GM13977 (cell line): ENCODE results near the gene NECAB3.

Experiments used
- DNase-seq: peaks from one replicate; pipeline ENCODE4 v3.0.0; 2012; ENCODE audit warnings: low spot score
- CTCF ChIP-seq: IDR thresholded peaks from 2 replicates; pipeline ENCODE4 v1.5.1; 2012; ENCODE audit warnings: mild to moderate bottlenecking, control low read depth; ENCODE audit not compliant: insufficient read depth; ENCODE audit errors: extremely low read depth, missing control alignments
- in situ Hi-C: fragments of 300-500 bp; cut with MboI; formaldehyde crosslinking; loops from one replicate; pipeline ENCODE4 v1.12.0; 2022; ENCODE audit warnings: low sequenced_read_pairs, low pct_unique_long_range_greater_than_20kb, mixed read lengths, inconsistent platforms; ENCODE audit not compliant: unreplicated experiment

The NECAB3 gene

GRCh38 chr20:33668466-33669155 is 5.6 kb downstream of the NECAB3 start:
- TF ChIP-seq CTCF, result no peak
- DNase-seq, result no peak
- in situ Hi-C loops, result no loop called here

GRCh38 chr20:33667676-33668465 is 6.4 kb downstream of the NECAB3 start:
- peak; percentile 99 for TF ChIP-seq CTCF
- in situ Hi-C loops, result no loop called here

GRCh38 chr20:33667245-33667675 is 7.0 kb downstream of the NECAB3 start:
- peak; percentile 21 for TF ChIP-seq CTCF
- DNase-seq, result no peak
- in situ Hi-C loops, result no loop called here

More at GRCh38 chr20:33667676-33668465, 6.4 kb downstream of the NECAB3 start:
- DNase-seq, result peak; percentile 92

GRCh38 chr20:33666293-33667244 is 7.7 kb downstream of the NECAB3 start, which contains the start of gene ACTL10:
Gene ACTL10, plus strand, starts transcription at chr20:33666943. Its CDS starts 555 bp downstream, at chr20:33667498.
- in situ Hi-C loops, result no loop called here
- peak; percentile 10 for TF ChIP-seq CTCF
- DNase-seq, result peak; percentile 97

- no peak for DNase-seq
- TF ChIP-seq CTCF, result no peak
- in situ Hi-C loops, result no loop called here
These were observed 9.5 kb downstream of the NECAB3 start for GRCh38 chr20:33664762-33665144.

GRCh38 chr20:33664085-33664761 is 10.0 kb downstream of the NECAB3 start:
- no peak for TF ChIP-seq CTCF
- in situ Hi-C loops, result no loop called here
- no peak for DNase-seq
